A549 (cell line): ENCODE data around the gene TRIM39. TPM values are rescaled to one million over a fixed set of nuclear protein-coding genes. Genes with fewer than 3 reads are reported as not detected.

Experiments
- ATAC-seq, 2 experiments: fragments of 200-7000 bp in 1 of 2; fragments of >200 bp in 1 of 2; cut with Nextera tagmentation in 1 of 2; cut with Tn5 transposase in 1 of 2; 3 replicates each; pipeline versions ENCODE4 v1.8.0 to v1.9.1; 2018 to 2020; ENCODE audit warnings: mild to moderate bottlenecking in 1 of 2, moderate library complexity in 1 of 2
- CTCF ChIA-PET: fragments of 300-600 bp; sonication (Branson Sonifier 250); formaldehyde crosslinking; extraction: SDS; loops from one replicate; lab custom pipeline; 2021; ENCODE audit warnings: antibody characterized with exemption, inconsistent platforms; lab: Yijun Ruan, JAX
- POLR2A ChIA-PET: fragments of 350-600 bp; formaldehyde crosslinking; extraction: SDS; loops from one replicate; lab custom pipeline; 2021; ENCODE audit warnings: antibody characterized with exemption, inconsistent platforms; lab: Yijun Ruan, JAX
- DNase-seq, 2 experiments: peaks; one replicate each; pipeline versions ENCODE4 v3.0.0 to v3.0.0-alpha.2; 2011 to 2016; ENCODE audit warnings: low read depth in 1 of 2, low spot score in 1 of 2
- FAIRE-seq: peaks from 2 replicates; lab custom pipeline; 2011; peaks lifted over from hg19 to GRCh38; lab: Jason Lieb, UNC
- H3K27ac ChIP-seq, 2 experiments: fragments of >200 bp; sonication (Bioruptor Twin); formaldehyde crosslinking; 3 replicates each; pipeline ENCODE4 v1.5.1; 2016 to 2017
- H3K4me1 ChIP-seq: fragments of >200 bp; sonication (Bioruptor Twin); formaldehyde crosslinking; 3 replicates; pipeline ENCODE4 v1.6.1; 2016
- H3K4me2 ChIP-seq: fragments of >200 bp; sonication (Bioruptor Twin); formaldehyde crosslinking; 3 replicates; pipeline ENCODE4 v1.6.1; 2016
- H3K4me3 ChIP-seq: fragments of >200 bp; sonication (Bioruptor Twin); formaldehyde crosslinking; 3 replicates; pipeline ENCODE4 v1.5.1; 2016
- H3K9me3 ChIP-seq: fragments of >200 bp; sonication (Bioruptor Twin); formaldehyde crosslinking; 3 replicates; pipeline ENCODE4 v1.6.1; 2016
- CHD2 ChIP-seq: fragments of 150-350 bp; IDR thresholded peaks from 2 replicates; pipeline ENCODE4 v1.6.1; 2014; ENCODE audit warnings: low read length; ENCODE audit not compliant: partially characterized antibody
- FOSB ChIP-seq: fragments of 250-450 bp; sonication (Bioruptor Pico); IDR thresholded peaks from 2 replicates; pipeline ENCODE4 v1.5.0; 2020; ENCODE audit warnings: mild to moderate bottlenecking, moderate library complexity
- GATA3 ChIP-seq: IDR thresholded peaks from 2 replicates; pipeline ENCODE4 v1.6.1; 2012; ENCODE audit warnings: borderline replicate concordance
- HEYL ChIP-seq: fragments of 250-450 bp; sonication (Bioruptor Pico); IDR thresholded peaks from 2 replicates; pipeline ENCODE4 v1.8.0; 2021; ENCODE audit warnings: mild to moderate bottlenecking, moderate library complexity
- HOXB5 ChIP-seq: fragments of 250-450 bp; sonication (Bioruptor Pico); IDR thresholded peaks from 2 replicates; pipeline ENCODE4 v1.5.0; 2020; ENCODE audit warnings: mild to moderate bottlenecking, moderate library complexity
- JUN ChIP-seq, 2 experiments: fragments of >200 bp; sonication (Bioruptor Twin); formaldehyde crosslinking; IDR thresholded peaks; 2 replicates in 1 of 2; 3 replicates in 1 of 2; pipeline ENCODE4 v1.6.1; 2016 to 2017
- MAFK ChIP-seq: fragments of 450-650 bp; IDR thresholded peaks from 2 replicates; pipeline ENCODE4 v1.6.1; 2014; ENCODE audit not compliant: partially characterized antibody
- MAZ ChIP-seq: fragments of 150-350 bp; IDR thresholded peaks from 2 replicates; pipeline ENCODE4 v1.6.1; 2014; ENCODE audit warnings: antibody characterized with exemption, low read depth, low read length, borderline replicate concordance
- MYC ChIP-seq: IDR thresholded peaks from 2 replicates; pipeline ENCODE4 v1.6.1; 2012; ENCODE audit warnings: mild to moderate bottlenecking, inconsistent platforms, low read length, improper control_type of control experiment, borderline replicate concordance
- NR3C1 ChIP-seq: fragments of >200 bp; sonication (Bioruptor Twin); formaldehyde crosslinking; IDR thresholded peaks from 3 replicates; pipeline ENCODE4 v1.6.1; 2017
- RCOR1 ChIP-seq: fragments of 150-350 bp; IDR thresholded peaks from 2 replicates; pipeline ENCODE4 v1.6.1; 2014; ENCODE audit warnings: antibody characterized with exemption, low read length, low read depth
- ZFP36 ChIP-seq: fragments of 450-650 bp; IDR thresholded peaks from 2 replicates; pipeline ENCODE4 v1.6.1; 2014; ENCODE audit warnings: borderline replicate concordance; ENCODE audit not compliant: partially characterized antibody
- ZNF302 ChIP-seq: fragments of 250-450 bp; sonication (Bioruptor Pico); IDR thresholded peaks from 2 replicates; pipeline ENCODE4 v1.9.0; 2021; ENCODE audit warnings: inconsistent platforms, mild to moderate bottlenecking, moderate library complexity
- ZSCAN20 ChIP-seq: fragments of 250-450 bp; sonication (Bioruptor Pico); IDR thresholded peaks from 2 replicates; pipeline ENCODE4 v1.8.0; 2022; ENCODE audit warnings: mild to moderate bottlenecking, moderate library complexity
- WGBS: methylation state at CpG from one replicate; pipeline ENCODE4 v1.1.6; 2017; ENCODE audit errors: missing lambda C conversion rate; 5-methylcytosine and 5-hydroxymethylcytosine counted together
- polyA plus RNA-seq, 4 experiments: library from polyadenylated mRNA; depleted of rRNA in 3 of 4; stranded (reverse); fragments of >200 nt; fragmentation: RNase III in 1 of 4; extraction: RNeasy Plus Mini Kit Qiagen cat#74134 plus additional on column Dnase treatment in 1 of 4; gene quantifications; 2 replicates in 3 of 4; 3 replicates in 1 of 4; pipeline ENCODE4 v1.2.3, GENCODE V29; 2011 to 2017
- small RNA-seq, 6 experiments: library from RNA; depleted of rRNA; stranded (forward); fragments of <200 nt; gene quantifications; one replicate each; pipeline ENCODE3, GENCODE V24; 2012
- TF ChIP-seq, protein P1 (sequence below): IDR thresholded peaks from 2 replicates; pipeline ENCODE4 v1.6.1; 2012

The TRIM39 gene
- polyA plus RNA-seq, 2 of the 4 experiments (the other 2 are of a cell fraction) = 7.1 to 8.1 TPM

DNA sequence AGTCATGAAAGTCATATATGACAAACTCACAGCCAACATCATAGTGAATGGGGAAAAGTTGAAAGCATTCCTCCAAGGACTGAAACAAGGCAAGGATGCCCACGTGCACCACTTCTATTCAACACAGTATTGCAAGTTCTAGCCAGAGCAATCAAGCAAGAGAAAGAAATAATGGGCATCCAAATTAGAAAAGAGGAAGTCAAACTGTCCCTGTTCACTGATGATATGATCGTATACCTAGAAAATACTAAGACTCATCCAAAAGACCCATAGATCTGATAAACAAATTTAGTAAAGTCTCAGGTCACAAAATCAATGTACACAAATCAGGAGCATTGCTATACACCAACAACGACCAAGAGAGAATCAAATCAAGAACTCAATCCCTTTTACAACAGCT lies 59.4 kb downstream of the TRIM39 start:
- Histone ChIP-seq H3K4me2 (no peak overlapping the region), H3K4me1 (no peaks in the 10 kb centered on the region), H3K9me3 (no peaks in the 10 kb centered on the region), H3K27ac (no peak overlapping the region), H3K4me3 (no peak overlapping the region)
- DNase-seq = no peak
- TF ChIP-seq HEYL (no peak), MAFK (no peak), ZSCAN20 (CRISPR knock-in tag) (no peak), CHD2 (no peak), HOXB5 (CRISPR knock-in tag) (no peak), RCOR1 (no peak), JUN (IDR thresholded peaks at IDR 0.05) (no peak), ZNF302 (CRISPR knock-in tag) (no peak), NR3C1 (no peak), GATA3 (no peak), FOSB (CRISPR knock-in tag) (no peak), ZFP36 (no peak)
- TF ChIP-seq, protein P1, sequence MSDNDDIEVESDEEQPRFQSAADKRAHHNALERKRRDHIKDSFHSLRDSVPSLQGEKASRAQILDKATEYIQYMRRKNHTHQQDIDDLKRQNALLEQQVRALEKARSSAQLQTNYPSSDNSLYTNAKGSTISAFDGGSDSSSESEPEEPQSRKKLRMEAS = no peak
- FAIRE-seq = no peak
- 5% methylated on average over 3 of the region's 3 CpGs for WGBS
- ChIA-PET POLR2A (no interaction called here), CTCF (no interaction called here)
- ATAC-seq = no peak

DNA sequence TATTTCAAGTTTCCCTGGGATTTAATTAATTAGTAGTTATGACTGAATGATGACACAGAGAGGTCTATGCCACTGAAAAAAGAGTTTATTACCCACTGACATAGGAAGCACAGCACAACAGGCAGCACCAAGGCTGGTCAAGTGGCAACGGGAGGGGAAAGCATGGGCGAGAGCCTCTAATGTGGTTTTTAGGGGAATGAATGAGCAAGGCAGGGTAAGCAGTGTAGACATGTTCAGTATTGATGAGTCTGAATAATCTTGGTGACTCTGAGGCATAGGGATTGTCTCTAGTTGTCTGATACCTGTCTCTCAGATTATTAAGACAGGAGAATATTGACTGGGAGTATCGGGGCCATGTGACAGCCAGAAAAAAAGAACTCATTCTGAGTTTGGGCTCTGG lies 64.5 kb downstream of the TRIM39 start:
- Histone ChIP-seq H3K9me3 (no peaks in the 10 kb centered on the region), H3K4me2 (no peak overlapping the region), H3K4me3 (no peak overlapping the region), H3K27ac (no peak overlapping the region), H3K4me1 (no peaks in the 10 kb centered on the region)
- no peak for ATAC-seq
- FAIRE-seq = no peak
- TF ChIP-seq MAZ (no peak), MYC (no peak)
- CTCF ChIA-PET = no interaction called here
- POLR2A ChIA-PET = no interaction called here
- WGBS = 18% methylated on average over 3 of the region's 3 CpGs
- no peak for DNase-seq

Small RNA genes within 50 kb of the gene (small RNA-seq; reads per million reads assigned to genes)
- 0 reads per million in 6 experiments for gene HLA-N

Other genes starting within 250 kb of the TRIM39 start
- gene TRIM31, start 213.8 kb upstream of the TRIM39 start, polyA plus RNA-seq (2011; rRNA removed) = 2.9 and 4.0 TPM in 2 replicates
- 3.1 to 3.3 TPM (median 3.2 TPM) in 3 replicates for gene TRIM31, start 213.8 kb upstream of the TRIM39 start, polyA plus RNA-seq (2017; fragmentation: RNase III; extraction: RNeasy Plus Mini Kit Qiagen cat#74134 plus additional on column Dnase treatment)
- 0.05 and 0.07 TPM in 2 replicates for gene TRIM40, start 190.8 kb upstream of the TRIM39 start, polyA plus RNA-seq (2011; rRNA removed)
- gene TRIM40, start 190.8 kb upstream of the TRIM39 start, polyA plus RNA-seq (2017; fragmentation: RNase III; extraction: RNeasy Plus Mini Kit Qiagen cat#74134 plus additional on column Dnase treatment) = 0.05 TPM in 1 of 3 replicates, not detected in the others
- gene TRIM10, start 165.7 kb upstream of the TRIM39 start, polyA plus RNA-seq (2011; rRNA removed) = 0.09 and 0.12 TPM in 2 replicates
- gene TRIM10, start 165.7 kb upstream of the TRIM39 start, polyA plus RNA-seq (2017; fragmentation: RNase III; extraction: RNeasy Plus Mini Kit Qiagen cat#74134 plus additional on column Dnase treatment) = 0.03 TPM in 2 of 3 replicates, not detected in the other
- gene TRIM15, start 163.4 kb upstream of the TRIM39 start, polyA plus RNA-seq (2011; rRNA removed) = 0.08 and 0.37 TPM in 2 replicates
- 0.04 to 0.09 TPM (median 0.08 TPM) in 3 replicates for gene TRIM15, start 163.4 kb upstream of the TRIM39 start, polyA plus RNA-seq (2017; fragmentation: RNase III; extraction: RNeasy Plus Mini Kit Qiagen cat#74134 plus additional on column Dnase treatment)
- 23.3 and 30.4 TPM in 2 replicates for gene TRIM26, start 113.5 kb upstream of the TRIM39 start, polyA plus RNA-seq (2011; rRNA removed)
- 28.2 to 31.1 TPM (median 30.4 TPM) in 3 replicates for gene TRIM26, start 113.5 kb upstream of the TRIM39 start, polyA plus RNA-seq (2017; fragmentation: RNase III; extraction: RNeasy Plus Mini Kit Qiagen cat#74134 plus additional on column Dnase treatment)
- gene RPP21, start 18.2 kb downstream of the TRIM39 start, polyA plus RNA-seq (2011; rRNA removed) = 33.6 and 37.4 TPM in 2 replicates
- gene RPP21, start 18.2 kb downstream of the TRIM39 start, polyA plus RNA-seq (2017; fragmentation: RNase III; extraction: RNeasy Plus Mini Kit Qiagen cat#74134 plus additional on column Dnase treatment) = 54.8 to 59.5 TPM (median 58.4 TPM) in 3 replicates
- 38.3 and 40.0 TPM in 2 replicates for gene HLA-E, start 162.6 kb downstream of the TRIM39 start, polyA plus RNA-seq (2011; rRNA removed)
- gene HLA-E, start 162.6 kb downstream of the TRIM39 start, polyA plus RNA-seq (2017; fragmentation: RNase III; extraction: RNeasy Plus Mini Kit Qiagen cat#74134 plus additional on column Dnase treatment) = 33.6 to 41.7 TPM (median 40.3 TPM) in 3 replicates
- 18.5 and 25.6 TPM in 2 replicates for gene GNL1, start 229.6 kb downstream of the TRIM39 start, polyA plus RNA-seq (2011; rRNA removed)
- gene GNL1, start 229.6 kb downstream of the TRIM39 start, polyA plus RNA-seq (2017; fragmentation: RNase III; extraction: RNeasy Plus Mini Kit Qiagen cat#74134 plus additional on column Dnase treatment) = 19.9 to 28.7 TPM (median 27.2 TPM) in 3 replicates
- gene PRR3, start 230.4 kb downstream of the TRIM39 start, polyA plus RNA-seq (2011; rRNA removed) = 24.1 and 29.5 TPM in 2 replicates
- gene PRR3, start 230.4 kb downstream of the TRIM39 start, polyA plus RNA-seq (2017; fragmentation: RNase III; extraction: RNeasy Plus Mini Kit Qiagen cat#74134 plus additional on column Dnase treatment) = 12.8 to 13.8 TPM (median 12.8 TPM) in 3 replicates
- gene ABCF1, start 244.5 kb downstream of the TRIM39 start, polyA plus RNA-seq (2011; rRNA removed) = 30.2 and 31.0 TPM in 2 replicates
- 71.3 to 73.3 TPM (median 72.0 TPM) in 3 replicates for gene ABCF1, start 244.5 kb downstream of the TRIM39 start, polyA plus RNA-seq (2017; fragmentation: RNase III; extraction: RNeasy Plus Mini Kit Qiagen cat#74134 plus additional on column Dnase treatment)